CD4-positive, alpha-beta T cell (primary cell): ENCODE measurements around the gene SMIM45.

ENCODE experiments used
- ATAC-seq: fragments of 200-7000 bp; cut with Tn5 transposase; one replicate; pipeline ENCODE4 v1.10.0; 2022; ENCODE audit warnings: mild to moderate bottlenecking; ENCODE audit not compliant: poor library complexity
- CTCF ChIA-PET: fragments of 350-600 bp; sonication (Branson Sonifier 250); formaldehyde crosslinking; loops from one replicate; lab custom pipeline; 2021; ENCODE audit warnings: antibody characterized with exemption, inconsistent platforms; lab: Charles Lee
- POLR2A ChIA-PET: fragments of 350-600 bp; sonication (Branson Sonifier 250); formaldehyde crosslinking; loops from one replicate; lab custom pipeline; 2021; ENCODE audit warnings: antibody characterized with exemption, inconsistent platforms; lab: Charles Lee
- DNase-seq, 14 experiments: peaks; one replicate each; pipeline ENCODE4 v3.0.0-alpha.2; 2013 to 2020; ENCODE audit warnings: mixed read lengths in 2 of 14
- H3K27ac ChIP-seq, 2 donors: one replicate each; pipeline versions ENCODE4 v1.5.1 to v1.7.0; 2013; ENCODE audit warnings: low read length in 2 of 2, low read depth in 1 of 2, mild to moderate bottlenecking in 1 of 2
- H3K27me3 ChIP-seq, 2 experiments: 1 replicate in 1 of 2; 2 replicates in 1 of 2; pipeline versions ENCODE4 v1.6.1 to v1.7.0; 2013; ENCODE audit warnings: low read length in 2 of 2, control low read depth in 1 of 2, mild to moderate bottlenecking in 1 of 2, moderate library complexity in 1 of 2; ENCODE audit not compliant: insufficient read depth in 2 of 2, control insufficient read depth in 1 of 2
- H3K36me3 ChIP-seq: one replicate; pipeline ENCODE4 v1.6.1; 2013; ENCODE audit warnings: low read length, control low read depth; ENCODE audit not compliant: insufficient read depth
- H3K4me1 ChIP-seq: one replicate; pipeline ENCODE4 v1.6.1; 2013; ENCODE audit warnings: low read length, control low read depth; ENCODE audit not compliant: insufficient read depth
- H3K4me3 ChIP-seq: one replicate; pipeline ENCODE4 v1.5.1; 2013; ENCODE audit warnings: mild to moderate bottlenecking, low read length, moderate library complexity
- H3K9me3 ChIP-seq, 2 experiments: 1 replicate in 1 of 2; 2 replicates in 1 of 2; pipeline versions ENCODE4 v1.6.1 to v1.7.0; 2013; ENCODE audit warnings: low read length in 2 of 2, mild to moderate bottlenecking in 2 of 2, control low read depth in 1 of 2, moderate library complexity in 1 of 2; ENCODE audit not compliant: control insufficient read depth in 1 of 2, insufficient read depth in 1 of 2
- H3K27ac Mint-ChIP-seq: one replicate; pipeline ENCODE4 v1.8.0; 2020; ENCODE audit warnings: mixed read lengths
- H3K27me3 Mint-ChIP-seq: one replicate; pipeline ENCODE4 v1.8.0; 2021; ENCODE audit warnings: mixed read lengths
- H3K36me3 Mint-ChIP-seq: one replicate; pipeline ENCODE4 v1.8.0; 2021; ENCODE audit warnings: low read depth, mixed read lengths
- H3K4me1 Mint-ChIP-seq: one replicate; pipeline ENCODE4 v1.8.0; 2021; ENCODE audit warnings: low read depth, mixed read lengths
- H3K4me3 Mint-ChIP-seq: one replicate; pipeline ENCODE4 v1.8.0; 2020; ENCODE audit warnings: mild to moderate bottlenecking, mixed read lengths
- H3K9me3 Mint-ChIP-seq: one replicate; pipeline ENCODE4 v1.8.0; 2020; ENCODE audit warnings: mixed read lengths
- intact Hi-C, 2 experiments: fragments of 100-400 bp; cut with DNase I in 1 of 2; cut with micrococcal nuclease in 1 of 2; formaldehyde crosslinking; loops; one replicate each; pipeline versions ENCODE4 v1.15.1 to v1.9.0; 2023 to 2025; cut with DNase I, micrococcal nuclease
- TF ChIP-seq, protein P1 (sequence below): fragments of 200-600 bp; IDR thresholded peaks from one replicate; pipeline ENCODE4 v1.8.0; 2022; ENCODE audit warnings: antibody characterized with exemption, mild to moderate bottlenecking

The SMIM45 gene

DNA sequence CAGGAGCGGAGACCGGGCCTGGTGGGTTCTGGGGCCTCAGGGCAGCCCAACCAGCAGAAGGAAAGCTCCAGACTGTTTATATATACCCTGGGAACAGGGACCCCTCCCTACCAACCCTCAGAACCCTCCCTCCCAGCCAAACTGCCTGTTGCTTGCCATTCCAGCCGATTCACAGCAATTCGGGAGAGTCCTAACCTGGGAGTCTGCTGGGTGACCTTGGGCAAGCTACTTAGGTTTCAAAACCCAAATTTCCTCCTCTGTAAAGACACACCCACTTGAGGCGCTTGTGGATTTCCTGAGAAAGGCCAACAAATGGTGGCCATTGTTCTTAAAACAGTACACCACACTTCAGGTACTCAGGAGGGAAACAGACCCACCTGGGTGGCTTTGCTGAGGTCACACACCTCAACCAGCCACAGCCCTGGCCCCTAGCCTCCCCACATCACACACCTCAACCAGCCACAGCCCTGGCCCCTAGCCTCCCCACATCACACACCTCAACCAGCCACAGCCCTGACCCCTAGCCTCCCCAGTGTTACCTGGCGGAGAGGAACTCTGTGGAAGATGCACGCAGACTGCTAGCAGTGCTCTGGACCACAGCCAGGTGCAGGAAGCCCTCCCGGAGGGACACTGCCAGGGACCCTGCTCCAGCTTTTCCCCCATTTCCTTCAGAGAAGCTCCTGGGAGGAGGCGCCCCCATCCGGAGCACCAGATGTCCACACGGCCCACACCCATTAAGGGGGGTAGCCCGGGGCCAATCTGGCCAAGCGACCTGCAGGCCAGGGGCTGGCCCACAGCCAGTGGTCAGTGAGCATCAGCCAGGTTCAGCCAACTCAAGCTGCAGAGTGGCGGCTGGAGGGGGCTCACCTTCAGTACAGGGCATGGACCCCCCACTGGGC lies 43.3 kb upstream of the SMIM45 start:
- Histone ChIP-seq H3K36me3 (peaks cover 20% of the 10 kb centered on the region), H3K4me3 (no peak overlapping the region), H3K27me3 (peaks cover 29 to 37% of the 10 kb centered on the region in 2 experiments), H3K4me1 (peaks cover 38% of the 10 kb centered on the region), H3K27ac (no peak overlapping the region), H3K9me3 (peaks cover 0 to 25% of the 10 kb centered on the region in 2 experiments)
- Mint-ChIP-seq H3K27ac (peak overlapping the region; percentile 51), H3K4me1 (peaks cover 23% of the 10 kb centered on the region), H3K27me3 (peaks cover 41% of the 10 kb centered on the region), H3K36me3 (peaks cover 15% of the 10 kb centered on the region), H3K4me3 (peak overlapping the region; percentile 88), H3K9me3 (no peaks in the 10 kb centered on the region)
- POLR2A ChIA-PET: interaction anchor here (1.0 to 2.9 kb wide), 10 partner anchors 11 to 440 kb away, joined by 3 to 13 read pairs (median 3); partner anchors contain the start of genes CCDC134, PHF5A, SREBF2 and TNFRSF13C
- CTCF ChIA-PET: interaction anchor here (1.4 to 3.1 kb wide), 3 partner anchors 17 to 36 kb away, joined by 6 to 15 read pairs (median 6); partner anchors contain the start of gene TNFRSF13C
- intact Hi-C loops: no loop called here
- TF ChIP-seq, protein P1, sequence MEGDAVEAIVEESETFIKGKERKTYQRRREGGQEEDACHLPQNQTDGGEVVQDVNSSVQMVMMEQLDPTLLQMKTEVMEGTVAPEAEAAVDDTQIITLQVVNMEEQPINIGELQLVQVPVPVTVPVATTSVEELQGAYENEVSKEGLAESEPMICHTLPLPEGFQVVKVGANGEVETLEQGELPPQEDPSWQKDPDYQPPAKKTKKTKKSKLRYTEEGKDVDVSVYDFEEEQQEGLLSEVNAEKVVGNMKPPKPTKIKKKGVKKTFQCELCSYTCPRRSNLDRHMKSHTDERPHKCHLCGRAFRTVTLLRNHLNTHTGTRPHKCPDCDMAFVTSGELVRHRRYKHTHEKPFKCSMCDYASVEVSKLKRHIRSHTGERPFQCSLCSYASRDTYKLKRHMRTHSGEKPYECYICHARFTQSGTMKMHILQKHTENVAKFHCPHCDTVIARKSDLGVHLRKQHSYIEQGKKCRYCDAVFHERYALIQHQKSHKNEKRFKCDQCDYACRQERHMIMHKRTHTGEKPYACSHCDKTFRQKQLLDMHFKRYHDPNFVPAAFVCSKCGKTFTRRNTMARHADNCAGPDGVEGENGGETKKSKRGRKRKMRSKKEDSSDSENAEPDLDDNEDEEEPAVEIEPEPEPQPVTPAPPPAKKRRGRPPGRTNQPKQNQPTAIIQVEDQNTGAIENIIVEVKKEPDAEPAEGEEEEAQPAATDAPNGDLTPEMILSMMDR: no peak
- DNase-seq (peak in 4 of 14 experiments; percentile 16 to 67 (median 54)), ATAC-seq (peak; percentile 36)

DNA sequence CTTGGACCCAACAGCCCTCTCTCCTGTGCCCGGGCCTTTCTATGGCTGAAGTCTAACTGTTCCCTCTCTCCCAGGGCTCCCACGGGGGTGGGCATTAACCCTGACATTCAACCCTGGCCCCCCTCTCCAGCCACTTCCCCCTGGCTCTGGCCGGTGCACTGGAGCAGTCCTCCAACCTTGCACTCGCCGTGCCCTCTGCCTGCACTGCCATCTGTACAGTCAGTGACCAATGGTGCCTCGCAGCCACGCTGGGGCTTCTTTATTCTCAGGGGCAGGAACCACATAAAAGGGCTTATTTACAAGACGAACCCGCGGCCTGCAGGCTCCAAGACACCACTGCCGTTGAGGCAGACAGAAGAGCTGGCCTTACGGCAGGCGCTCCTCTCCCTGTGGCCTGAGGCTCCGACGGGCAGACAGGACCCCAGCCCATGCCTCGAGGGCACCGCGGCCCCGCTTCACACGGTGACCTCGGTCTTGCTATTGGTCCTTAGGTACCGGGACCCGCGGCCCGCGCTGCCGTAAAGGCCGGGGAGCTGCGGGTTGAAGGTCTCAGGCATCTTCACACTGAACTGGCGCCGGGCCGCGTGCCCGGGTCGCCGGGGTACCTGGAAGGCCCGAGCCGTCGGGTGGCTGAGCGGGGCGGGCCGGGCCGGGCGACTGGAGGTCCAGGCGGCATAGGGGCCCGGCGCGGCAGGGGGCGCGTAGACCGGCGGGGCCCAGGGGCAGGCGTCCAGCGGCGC lies 42.5 kb upstream of the SMIM45 start:
- ChIA-PET POLR2A (interaction anchor here (1.1 to 2.9 kb wide), 3 partner anchors 10 to 441 kb away, joined by 3 to 13 read pairs (median 3); partner anchors contain the start of gene PHF5A), CTCF (interaction anchor here (1.4 to 3.1 kb wide), 2 partner anchors 17 to 37 kb away, joined by 6 to 15 read pairs; partner anchors contain the start of gene TNFRSF13C)
- Mint-ChIP-seq H3K9me3 (no peaks in the 10 kb centered on the region), H3K4me3 (peak overlapping the region; percentile 38), H3K4me1 (peaks cover 23% of the 10 kb centered on the region), H3K27ac (peak overlapping the region; percentile 51), H3K36me3 (peaks cover 8% of the 10 kb centered on the region), H3K27me3 (peaks cover 41% of the 10 kb centered on the region)
- TF ChIP-seq, protein P1: no peak
- H3K4me1 ChIP-seq: peaks cover 38% of the 10 kb centered on the region
- DNase-seq (peak in 1 of 14 experiments; percentile 35), ATAC-seq (no peak)
- intact Hi-C loops: no loop called here
- H3K27ac ChIP-seq: no peak overlapping the region
- peaks cover 12% of the 10 kb centered on the region for H3K36me3 ChIP-seq
- H3K27me3 ChIP-seq: peaks cover 34 to 39% of the 10 kb centered on the region in 2 experiments
- H3K4me3 ChIP-seq: no peak overlapping the region
- peaks cover 0 to 25% of the 10 kb centered on the region in 2 experiments for H3K9me3 ChIP-seq
